ENCODE measurements around the gene PIK3CG. TPM values are rescaled to one million over a fixed set of nuclear protein-coding genes. Genes with fewer than 3 reads are reported as not detected.
"Not testable (repeated sequence)": the region's sequence is repeated elsewhere in the genome, so short reads cannot be mapped to it uniquely, and the experiment has no call there.

Gene PIK3CG
- total RNA-seq (10 to 100 TPM; 24.8 to 25.7 TPM), total RNA-seq (63.4 to 72.5 reads per million in 2 donors)

GRCh38 chr7:106865130-106866041 lies at the start of gene PIK3CG:
PIK3CG (plus strand) TSS chr7:106865282; CDS start chr7:106867562, 2,280 bp downstream.
- Mint-ChIP-seq H3K4me1 (peaks cover 42% of the 10 kb centered on the region), H3K27ac (peak within 1 kb of the TSS; percentile 99), H3K27me3 (no peaks in the 10 kb centered on the region), H3K4me3 (peak within 1 kb of the TSS; percentile 99), H3K36me3 (ENCODE audit: low read depth) (peaks cover 2% of the 10 kb centered on the region)
- no peaks in the 10 kb centered on the region for H3K9me3 ChIP-seq (ENCODE audit: control insufficient read depth, low read length, poor library complexity, severe bottlenecking)
- ATAC-seq, result peak; percentile 96
- DNase-seq, result no peak

GRCh38 chr7:106817098-106817497 lies 48.0 kb upstream of the PIK3CG start:
- Mint-ChIP-seq H3K4me3 (no peak overlapping the region), H3K36me3 (ENCODE audit: low read depth) (no peaks in the 10 kb centered on the region), H3K27me3 (no peaks in the 10 kb centered on the region), H3K27ac (no peak overlapping the region), H3K4me1 (no peaks in the 10 kb centered on the region)
- DNase-seq (no peak), ATAC-seq (no peak)
- H3K9me3 ChIP-seq (ENCODE audit: control insufficient read depth, low read length, poor library complexity, severe bottlenecking), result no peaks in the 10 kb centered on the region

GRCh38 chr7:106818736-106819135 lies 46.3 kb upstream of the PIK3CG start:
- ATAC-seq, result no peak

GRCh38 chr7:106819546-106819945 lies 45.5 kb upstream of the PIK3CG start:
- Mint-ChIP-seq H3K4me3 (no peak overlapping the region), H3K27me3 (no peaks in the 10 kb centered on the region), H3K4me1 (no peaks in the 10 kb centered on the region), H3K27ac (no peak overlapping the region), H3K36me3 (ENCODE audit: low read depth) (no peaks in the 10 kb centered on the region)
- H3K9me3 ChIP-seq (ENCODE audit: control insufficient read depth, low read length, poor library complexity, severe bottlenecking), result no peaks in the 10 kb centered on the region
- DNase-seq (no peak), ATAC-seq (no peak)

More at GRCh38 chr7:106818736-106819135, 46.3 kb upstream of the PIK3CG start:
- DNase-seq, result no peak
- no peak overlapping the region for H3K4me3 Mint-ChIP-seq
- no peaks in the 10 kb centered on the region for H3K4me1 Mint-ChIP-seq
- no peaks in the 10 kb centered on the region for H3K36me3 Mint-ChIP-seq (ENCODE audit: low read depth)
- H3K9me3 ChIP-seq (ENCODE audit: control insufficient read depth, low read length, poor library complexity, severe bottlenecking), result no peaks in the 10 kb centered on the region
- H3K27ac Mint-ChIP-seq, result no peak overlapping the region
- no peaks in the 10 kb centered on the region for H3K27me3 Mint-ChIP-seq

- Mint-ChIP-seq H3K36me3 (ENCODE audit: low read depth) (no peaks in the 10 kb centered on the region), H3K4me1 (no peaks in the 10 kb centered on the region), H3K27ac (no peak overlapping the region), H3K27me3 (no peaks in the 10 kb centered on the region), H3K4me3 (no peak overlapping the region)
- DNase-seq (no peak), ATAC-seq (no peak)
- no peaks in the 10 kb centered on the region for H3K9me3 ChIP-seq (ENCODE audit: control insufficient read depth, low read length, poor library complexity, severe bottlenecking)
Observed at GRCh38 chr7:106820321-106821217, 44.5 kb upstream of the PIK3CG start.

GRCh38 chr7:106823631-106824030 lies 41.5 kb upstream of the PIK3CG start:
- no peak for DNase-seq
- Mint-ChIP-seq H3K27ac (no peak overlapping the region), H3K4me3 (no peak overlapping the region), H3K4me1 (no peaks in the 10 kb centered on the region), H3K36me3 (ENCODE audit: low read depth) (no peaks in the 10 kb centered on the region), H3K27me3 (no peaks in the 10 kb centered on the region)
- ATAC-seq, result no peak
- no peaks in the 10 kb centered on the region for H3K9me3 ChIP-seq (ENCODE audit: control insufficient read depth, low read length, poor library complexity, severe bottlenecking)

- Mint-ChIP-seq H3K27me3 (no peaks in the 10 kb centered on the region), H3K4me1 (no peaks in the 10 kb centered on the region), H3K36me3 (ENCODE audit: low read depth) (no peaks in the 10 kb centered on the region), H3K27ac (no peak overlapping the region), H3K4me3 (no peak overlapping the region)
- no peak for DNase-seq
- ATAC-seq, result no peak
- H3K9me3 ChIP-seq (ENCODE audit: control insufficient read depth, low read length, poor library complexity, severe bottlenecking), result no peaks in the 10 kb centered on the region
Observed at GRCh38 chr7:106824458-106824857, 40.6 kb upstream of the PIK3CG start.

- no peak for ATAC-seq
Observed at GRCh38 chr7:106827626-106828025, 37.5 kb upstream of the PIK3CG start.

GRCh38 chr7:106829496-106829895 lies 35.6 kb upstream of the PIK3CG start:
- no peak overlapping the region for H3K4me3 Mint-ChIP-seq
- H3K4me1 Mint-ChIP-seq, result no peaks in the 10 kb centered on the region
- no peaks in the 10 kb centered on the region for H3K27me3 Mint-ChIP-seq

More at GRCh38 chr7:106827626-106828025, 37.5 kb upstream of the PIK3CG start:
- Mint-ChIP-seq H3K27ac (no peak overlapping the region), H3K27me3 (no peaks in the 10 kb centered on the region), H3K4me1 (no peaks in the 10 kb centered on the region), H3K4me3 (no peak overlapping the region), H3K36me3 (ENCODE audit: low read depth) (peaks cover 3% of the 10 kb centered on the region)
- no peaks in the 10 kb centered on the region for H3K9me3 ChIP-seq (ENCODE audit: control insufficient read depth, low read length, poor library complexity, severe bottlenecking)
- DNase-seq, result no peak

GRCh38 chr7:106830896-106831295 lies 34.2 kb upstream of the PIK3CG start:
- not testable (repeated sequence) for H3K4me1 Mint-ChIP-seq; H3K4me3 Mint-ChIP-seq; DNase-seq; H3K9me3 ChIP-seq (ENCODE audit: control insufficient read depth, low read length, poor library complexity, severe bottlenecking); H3K36me3 Mint-ChIP-seq (ENCODE audit: low read depth); H3K27me3 Mint-ChIP-seq; H3K27ac Mint-ChIP-seq; ATAC-seq

More at GRCh38 chr7:106829496-106829895, 35.6 kb upstream of the PIK3CG start:
- H3K36me3 Mint-ChIP-seq (ENCODE audit: low read depth), result peaks cover 3% of the 10 kb centered on the region
- DNase-seq (no peak), ATAC-seq (no peak)
- H3K9me3 ChIP-seq (ENCODE audit: control insufficient read depth, low read length, poor library complexity, severe bottlenecking), result no peaks in the 10 kb centered on the region
- H3K27ac Mint-ChIP-seq, result no peak overlapping the region

GRCh38 chr7:106836816-106837215 lies 28.3 kb upstream of the PIK3CG start:
- DNase-seq (no peak), ATAC-seq (no peak)
- no peak overlapping the region for H3K4me3 Mint-ChIP-seq
- H3K27me3 Mint-ChIP-seq, result no peaks in the 10 kb centered on the region
- peaks cover 3% of the 10 kb centered on the region for H3K36me3 Mint-ChIP-seq (ENCODE audit: low read depth)
- no peak overlapping the region for H3K27ac Mint-ChIP-seq
- no peaks in the 10 kb centered on the region for H3K9me3 ChIP-seq (ENCODE audit: control insufficient read depth, low read length, poor library complexity, severe bottlenecking)
- no peaks in the 10 kb centered on the region for H3K4me1 Mint-ChIP-seq

GRCh38 chr7:106839511-106839910 lies 25.6 kb upstream of the PIK3CG start:
- Mint-ChIP-seq H3K27me3 (peaks cover 13% of the 10 kb centered on the region), H3K27ac (no peak overlapping the region), H3K4me1 (no peaks in the 10 kb centered on the region), H3K4me3 (no peak overlapping the region), H3K36me3 (ENCODE audit: low read depth) (peaks cover 5% of the 10 kb centered on the region)
- ATAC-seq (no peak), DNase-seq (no peak)
- no peaks in the 10 kb centered on the region for H3K9me3 ChIP-seq (ENCODE audit: control insufficient read depth, low read length, poor library complexity, severe bottlenecking)

GRCh38 chr7:106840342-106840741 lies 24.7 kb upstream of the PIK3CG start:
- no peak for ATAC-seq
- H3K9me3 ChIP-seq (ENCODE audit: control insufficient read depth, low read length, poor library complexity, severe bottlenecking), result no peaks in the 10 kb centered on the region
- H3K4me1 Mint-ChIP-seq, result no peaks in the 10 kb centered on the region
- no peak overlapping the region for H3K4me3 Mint-ChIP-seq
- no peak overlapping the region for H3K27ac Mint-ChIP-seq
- H3K36me3 Mint-ChIP-seq (ENCODE audit: low read depth), result peaks cover 5% of the 10 kb centered on the region
- peaks cover 21% of the 10 kb centered on the region for H3K27me3 Mint-ChIP-seq
- no peak for DNase-seq

All from T-helper 17 cell (primary cell).